OCI-LY7 (cell line): ENCODE measurements around the gene MYO16. TPM values are rescaled to one million over a fixed set of nuclear protein-coding genes. Genes with fewer than 3 reads are reported as not detected.

ENCODE experiments used
- BruUV-seq: library from RNA; stranded (reverse); fragments of 400-500 nt; replicated peaks from 2 replicates; lab custom pipeline; 2021; lab: Mats Ljungman, UMichigan
- CTCF ChIA-PET: fragments of 300-600 bp; sonication (Branson Sonifier 250); formaldehyde crosslinking; loops from one replicate; lab custom pipeline; 2022; ENCODE audit warnings: antibody characterized with exemption; ENCODE audit not compliant: unreplicated experiment; lab: Charles Lee
- POLR2A ChIA-PET: fragments of 300-600 bp; sonication (Branson Sonifier 250); formaldehyde crosslinking; loops from one replicate; lab custom pipeline; 2022; ENCODE audit warnings: antibody characterized with exemption; lab: Charles Lee
- DNase-seq: peaks from one replicate; pipeline ENCODE4 v3.0.0-alpha.2; 2015; ENCODE audit warnings: low spot score
- H2AFZ ChIP-seq: fragments of 200-600 bp; sonication (generic), shearing (Covaris generic); 2 replicates; pipeline ENCODE4 v1.6.1; 2014; ENCODE audit warnings: mild to moderate bottlenecking, antibody characterized with exemption, low read length, moderate library complexity
- H3K27ac ChIP-seq: fragments of 200-600 bp; sonication (generic); 2 replicates; pipeline ENCODE4 v1.5.1; 2014; ENCODE audit warnings: mixed run types, low read depth, mild to moderate bottlenecking, moderate library complexity, low read length, inconsistent platforms; ENCODE audit not compliant: poor library complexity, severe bottlenecking
- H3K36me3 ChIP-seq: fragments of 200-600 bp; sonication (generic); 2 replicates; pipeline ENCODE4 v1.6.1; 2014; ENCODE audit warnings: mild to moderate bottlenecking, antibody characterized with exemption, low read length, moderate library complexity, mixed read lengths; ENCODE audit not compliant: insufficient read depth
- H3K4me1 ChIP-seq: fragments of 200-600 bp; sonication (generic); 2 replicates; pipeline ENCODE4 v1.5.1; 2014; ENCODE audit warnings: mild to moderate bottlenecking, low read length; ENCODE audit not compliant: insufficient read depth, poor library complexity, severe bottlenecking
- H3K4me2 ChIP-seq: fragments of 200-600 bp; sonication (generic); 2 replicates; pipeline ENCODE4 v1.6.1; 2014; ENCODE audit warnings: mild to moderate bottlenecking, low read length
- H3K4me3 ChIP-seq: fragments of 200-600 bp; sonication (generic); 2 replicates; pipeline ENCODE4 v1.5.1; 2014; ENCODE audit warnings: mild to moderate bottlenecking, low read depth, low read length; ENCODE audit not compliant: poor library complexity, severe bottlenecking
- H3K79me2 ChIP-seq: fragments of 200-600 bp; sonication (generic); 2 replicates; pipeline ENCODE4 v1.6.1; 2016; ENCODE audit warnings: low read depth, mild to moderate bottlenecking, low read length, moderate library complexity, mixed read lengths; ENCODE audit not compliant: insufficient read depth
- H3K9me2 ChIP-seq: fragments of 200-600 bp; sonication (generic); 2 replicates; pipeline ENCODE4 v1.6.1; 2016; ENCODE audit warnings: mild to moderate bottlenecking, low read length, mixed read lengths; ENCODE audit not compliant: insufficient read depth
- H3K9me3 ChIP-seq: fragments of 200-600 bp; sonication (generic); 2 replicates; pipeline ENCODE4 v1.6.1; 2014; ENCODE audit warnings: mild to moderate bottlenecking, mixed run types, low read length, mixed read lengths
- H4K20me1 ChIP-seq: fragments of 200-600 bp; sonication (generic); 2 replicates; pipeline ENCODE4 v1.6.1; 2014; ENCODE audit warnings: mild to moderate bottlenecking, antibody characterized with exemption, low read length, moderate library complexity, mixed read lengths; ENCODE audit not compliant: insufficient read depth
- EZH2phosphoT487 ChIP-seq: fragments of 200-600 bp; sonication (generic); IDR thresholded peaks from 2 replicates; pipeline ENCODE4 v1.6.1; 2018; ENCODE audit warnings: low read depth, borderline replicate concordance, mild to moderate bottlenecking, mixed run types, antibody characterized with exemption, low read length, moderate library complexity, mixed read lengths
- intact Hi-C: fragments of 100-400 bp; cut with micrococcal nuclease; formaldehyde crosslinking; loops from one replicate; pipeline ENCODE4 v1.10.0; 2022; ENCODE audit not compliant: unreplicated experiment
- total RNA-seq, 2 experiments: library from RNA; depleted of rRNA in 1 of 2; stranded (reverse); fragments of >200 nt in 1 of 2; shearing (Covaris generic) in 1 of 2; gene quantifications; 2 replicates each; pipeline ENCODE4 v1.2.3, GENCODE V29; 2014 to 2022
- TF ChIP-seq, protein P1 (sequence below): fragments of 200-600 bp; sonication (generic); conservative IDR thresholded peaks from 2 replicates; pipeline ENCODE4 v1.5.1; 2014; ENCODE audit warnings: mild to moderate bottlenecking, antibody characterized with exemption, low read length, moderate library complexity, mixed read lengths

The MYO16 gene
- total RNA-seq, 2 experiments from 2014 or later: 0.06 TPM; not detected in 1

DNA sequence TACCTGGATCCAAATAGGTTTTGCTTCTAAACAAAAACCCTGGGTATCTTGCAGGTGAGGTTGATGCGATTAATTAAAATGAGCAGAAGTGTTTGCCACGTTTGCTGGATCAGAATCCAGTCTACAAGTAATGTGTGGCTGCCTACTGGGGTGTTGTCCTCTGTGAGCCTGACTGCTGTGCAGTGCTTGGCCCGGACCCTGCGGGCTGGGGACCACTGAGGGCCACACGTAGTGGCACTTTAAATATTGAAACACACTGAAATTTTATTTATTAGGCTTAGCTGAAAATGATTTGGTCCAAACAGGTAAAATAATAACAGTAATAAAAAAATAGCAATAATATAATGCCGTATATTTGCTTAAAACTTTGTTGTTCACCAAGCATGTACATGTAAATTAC lies 338.0 kb downstream of the MYO16 start:
- ChIA-PET CTCF (no interaction called here), POLR2A (no interaction called here)
- H4K20me1 ChIP-seq: no peaks in the 10 kb centered on the region
- no peaks in the 10 kb centered on the region for H3K79me2 ChIP-seq
- no peak overlapping the region for H3K27ac ChIP-seq
- no TSS peak for BruUV-seq
- no peaks in the 10 kb centered on the region for H3K9me2 ChIP-seq
- no peak for TF ChIP-seq EZH2phosphoT487
- TF ChIP-seq, protein P1, sequence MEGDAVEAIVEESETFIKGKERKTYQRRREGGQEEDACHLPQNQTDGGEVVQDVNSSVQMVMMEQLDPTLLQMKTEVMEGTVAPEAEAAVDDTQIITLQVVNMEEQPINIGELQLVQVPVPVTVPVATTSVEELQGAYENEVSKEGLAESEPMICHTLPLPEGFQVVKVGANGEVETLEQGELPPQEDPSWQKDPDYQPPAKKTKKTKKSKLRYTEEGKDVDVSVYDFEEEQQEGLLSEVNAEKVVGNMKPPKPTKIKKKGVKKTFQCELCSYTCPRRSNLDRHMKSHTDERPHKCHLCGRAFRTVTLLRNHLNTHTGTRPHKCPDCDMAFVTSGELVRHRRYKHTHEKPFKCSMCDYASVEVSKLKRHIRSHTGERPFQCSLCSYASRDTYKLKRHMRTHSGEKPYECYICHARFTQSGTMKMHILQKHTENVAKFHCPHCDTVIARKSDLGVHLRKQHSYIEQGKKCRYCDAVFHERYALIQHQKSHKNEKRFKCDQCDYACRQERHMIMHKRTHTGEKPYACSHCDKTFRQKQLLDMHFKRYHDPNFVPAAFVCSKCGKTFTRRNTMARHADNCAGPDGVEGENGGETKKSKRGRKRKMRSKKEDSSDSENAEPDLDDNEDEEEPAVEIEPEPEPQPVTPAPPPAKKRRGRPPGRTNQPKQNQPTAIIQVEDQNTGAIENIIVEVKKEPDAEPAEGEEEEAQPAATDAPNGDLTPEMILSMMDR: no peak
- intact Hi-C loops: no loop called here
- no peaks in the 10 kb centered on the region for H3K4me1 ChIP-seq
- H2AFZ ChIP-seq: no peak overlapping the region
- no peaks in the 10 kb centered on the region for H3K9me3 ChIP-seq
- H3K4me2 ChIP-seq: no peak overlapping the region
- no peaks in the 10 kb centered on the region for H3K36me3 ChIP-seq
- no peak for DNase-seq
- H3K4me3 ChIP-seq: no peak overlapping the region

DNA sequence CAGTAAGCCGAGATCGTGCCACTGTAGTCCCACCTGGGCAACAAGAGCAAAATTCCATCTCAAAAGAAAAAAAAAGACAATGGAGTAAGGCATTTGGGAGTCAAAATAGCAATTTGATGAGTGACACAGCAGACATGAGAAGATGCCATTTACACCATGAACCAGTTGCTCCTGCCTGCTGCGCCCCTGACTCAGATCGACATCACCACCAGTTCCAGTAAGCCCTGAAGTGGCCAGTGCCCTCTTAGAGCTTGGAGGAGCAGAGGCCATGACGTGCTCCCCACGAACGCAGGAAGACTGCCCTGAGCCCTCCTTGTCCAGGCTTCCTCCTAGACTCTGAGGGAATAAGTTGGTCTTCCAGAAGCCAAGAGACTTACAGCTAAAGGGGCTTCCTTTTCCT lies 339.2 kb downstream of the MYO16 start:
- no peaks in the 10 kb centered on the region for H3K4me1 ChIP-seq
- intact Hi-C loops: no loop called here
- no peak overlapping the region for H2AFZ ChIP-seq
- H3K4me3 ChIP-seq: no peak overlapping the region
- H3K9me2 ChIP-seq: no peaks in the 10 kb centered on the region
- no peak for DNase-seq
- no peaks in the 10 kb centered on the region for H3K79me2 ChIP-seq
- no peak overlapping the region for H3K27ac ChIP-seq
- H3K36me3 ChIP-seq: no peaks in the 10 kb centered on the region
- ChIA-PET POLR2A (no interaction called here), CTCF (no interaction called here)
- no peak overlapping the region for H3K4me2 ChIP-seq
- H4K20me1 ChIP-seq: no peaks in the 10 kb centered on the region
- no peaks in the 10 kb centered on the region for H3K9me3 ChIP-seq
- TF ChIP-seq, protein P1: no peak
- no peak for TF ChIP-seq EZH2phosphoT487
- BruUV-seq: no TSS peak

DNA sequence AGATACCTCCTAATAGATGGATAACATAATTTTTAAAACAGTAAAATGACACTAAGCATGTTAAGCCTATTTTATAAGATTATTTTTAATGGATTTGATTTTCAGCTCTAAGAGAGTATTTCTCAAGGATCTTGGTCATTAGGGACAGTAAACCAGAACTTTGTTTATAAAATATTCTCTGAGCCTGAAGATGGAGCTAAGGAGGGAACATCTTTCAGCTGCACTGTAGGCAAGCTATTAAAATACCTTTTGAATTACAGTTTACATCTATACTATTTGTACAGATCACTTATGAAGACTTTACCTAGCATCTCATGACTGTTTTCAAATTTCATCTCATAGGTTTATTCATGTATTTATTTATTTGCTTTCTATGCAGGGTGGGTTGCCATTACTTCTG lies 345.3 kb downstream of the MYO16 start:
- intact Hi-C loops: no loop called here
- no peak overlapping the region for H3K4me3 ChIP-seq
- ChIA-PET POLR2A (interaction anchor here (0.5 to 0.7 kb wide), 2 partner anchors 36 to 74 kb away, joined by 3 to 4 read pairs; no protein-coding TSS in a partner anchor), CTCF (no interaction called here)
- no peak overlapping the region for H2AFZ ChIP-seq
- H3K4me1 ChIP-seq: no peaks in the 10 kb centered on the region
- no peak overlapping the region for H3K4me2 ChIP-seq
- TF ChIP-seq EZH2phosphoT487: no peak
- TF ChIP-seq, protein P1: no peak
- DNase-seq: no peak
- H3K27ac ChIP-seq: no peak overlapping the region
- H3K79me2 ChIP-seq: no peaks in the 10 kb centered on the region
- H3K9me3 ChIP-seq: no peaks in the 10 kb centered on the region
- H3K36me3 ChIP-seq: no peaks in the 10 kb centered on the region
- H4K20me1 ChIP-seq: no peaks in the 10 kb centered on the region
- H3K9me2 ChIP-seq: no peaks in the 10 kb centered on the region
- BruUV-seq: no TSS peak
